ENCODE results near the gene VPS13D.
"Not testable (repeated sequence)": the region's sequence is repeated elsewhere in the genome, so short reads cannot be mapped to it uniquely, and the experiment has no call there.

Gene VPS13D

GRCh38 chr1:12380326-12381249 lies 150.8 kb downstream of the VPS13D start:
- no peak for DNase-seq

- no peak for DNase-seq
These were observed 153.2 kb downstream of the VPS13D start for GRCh38 chr1:12383001-12383400.

DNA sequence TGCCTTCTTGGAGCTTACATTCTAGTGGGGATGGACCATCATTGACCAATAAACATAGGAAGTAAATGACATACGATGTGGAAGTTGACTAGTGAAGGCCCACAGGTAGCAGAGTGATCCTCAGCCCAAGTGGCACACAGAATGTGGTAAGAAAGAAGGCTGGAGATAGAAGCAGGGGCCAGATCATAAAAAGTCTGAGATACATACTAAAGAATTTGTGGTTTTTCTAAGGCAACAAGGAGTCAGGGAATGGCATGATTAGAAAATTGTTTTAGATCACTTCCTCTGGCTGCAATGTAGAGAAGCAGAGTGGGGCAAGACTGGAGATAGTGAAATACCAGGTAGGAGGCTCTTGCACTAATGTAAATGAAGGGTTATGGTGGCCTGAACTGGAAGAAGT lies 154.0 kb downstream of the VPS13D start:
- no peak for DNase-seq

- DNase-seq: no peak
These were observed 155.1 kb downstream of the VPS13D start for GRCh38 chr1:12384836-12385456.

GRCh38 chr1:12386130-12386529 lies 156.3 kb downstream of the VPS13D start:
- peak; percentile 36 for DNase-seq

- no peak for DNase-seq
These were observed 157.8 kb downstream of the VPS13D start for GRCh38 chr1:12387641-12388040.

DNA sequence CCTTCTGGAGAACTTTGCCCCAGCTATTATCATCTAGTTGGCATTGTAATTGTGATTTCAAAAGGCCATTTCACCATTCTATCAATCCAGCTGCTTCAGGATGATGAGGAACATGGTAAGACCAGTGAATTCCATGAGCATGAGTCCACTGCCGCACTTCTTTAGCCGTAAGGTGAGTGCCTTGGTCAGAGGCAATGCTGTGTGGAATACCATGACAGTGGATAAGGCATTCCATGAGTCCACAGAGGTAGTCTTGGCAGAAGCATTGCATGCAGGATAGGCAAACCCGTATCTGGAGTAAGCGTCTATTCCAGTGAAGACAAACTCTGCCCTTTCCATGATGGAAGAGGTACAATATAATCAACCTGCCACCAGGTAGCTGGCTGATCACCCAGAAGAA lies 160.5 kb downstream of the VPS13D start:
- DNase-seq: not testable (repeated sequence)

DNA sequence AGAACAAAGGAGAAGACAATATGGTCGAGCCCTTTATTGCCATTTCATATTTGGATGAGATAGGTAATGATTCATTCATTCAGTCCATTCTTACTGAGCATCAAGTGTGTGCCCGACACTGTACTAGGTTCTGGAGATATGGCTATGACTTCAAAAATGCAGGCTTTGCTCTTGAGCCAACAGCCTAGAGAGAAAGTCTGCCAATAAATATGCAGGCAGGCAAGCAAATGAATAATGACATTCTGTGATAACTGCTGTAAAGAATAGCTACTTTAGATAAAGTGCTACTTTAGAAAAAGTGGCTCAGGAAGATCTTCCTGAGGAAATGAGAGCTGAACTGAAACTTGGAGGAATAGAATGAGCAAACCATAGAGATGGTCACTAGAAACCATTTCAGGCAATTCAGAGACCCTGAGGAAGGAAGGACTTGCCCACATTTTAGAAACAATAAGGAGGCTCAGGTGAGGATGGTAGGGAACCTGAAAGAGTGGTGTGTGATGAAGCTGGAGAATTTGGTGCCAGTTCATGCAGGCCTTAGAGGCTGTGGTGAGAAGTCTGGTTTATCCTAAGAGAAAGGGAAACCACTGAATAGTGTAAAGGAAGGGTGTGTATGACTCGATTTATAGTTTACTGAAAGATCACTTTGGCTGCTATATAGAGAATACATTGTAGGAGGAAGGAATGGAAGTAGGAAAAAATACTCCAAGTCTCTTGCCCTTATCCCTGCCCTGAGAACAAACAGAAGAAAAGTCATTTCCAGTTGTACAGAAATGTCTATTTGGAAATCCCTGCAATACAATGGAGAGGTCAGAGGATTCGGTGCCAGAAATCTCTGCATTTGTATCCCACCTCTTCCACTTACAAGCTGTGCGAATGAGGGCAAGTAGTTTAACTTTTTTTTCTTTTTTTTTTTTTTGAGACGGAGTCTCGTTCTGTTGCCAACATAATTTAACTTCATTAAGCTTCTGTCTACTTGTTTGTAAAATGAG lies 167.9 kb downstream of the VPS13D start:
- DNase-seq: no peak

GRCh38 chr1:12398479-12398878 lies 168.6 kb downstream of the VPS13D start:
- no peak for DNase-seq

GRCh38 chr1:12400027-12400693 lies 170.3 kb downstream of the VPS13D start:
- no peak for DNase-seq

GRCh38 chr1:12402159-12402673 lies 172.4 kb downstream of the VPS13D start:
- no peak for DNase-seq

- DNase-seq: no peak
These were observed 173.0 kb downstream of the VPS13D start for GRCh38 chr1:12402842-12403241.

GRCh38 chr1:12404918-12405317 lies 175.1 kb downstream of the VPS13D start:
- DNase-seq: no peak

DNA sequence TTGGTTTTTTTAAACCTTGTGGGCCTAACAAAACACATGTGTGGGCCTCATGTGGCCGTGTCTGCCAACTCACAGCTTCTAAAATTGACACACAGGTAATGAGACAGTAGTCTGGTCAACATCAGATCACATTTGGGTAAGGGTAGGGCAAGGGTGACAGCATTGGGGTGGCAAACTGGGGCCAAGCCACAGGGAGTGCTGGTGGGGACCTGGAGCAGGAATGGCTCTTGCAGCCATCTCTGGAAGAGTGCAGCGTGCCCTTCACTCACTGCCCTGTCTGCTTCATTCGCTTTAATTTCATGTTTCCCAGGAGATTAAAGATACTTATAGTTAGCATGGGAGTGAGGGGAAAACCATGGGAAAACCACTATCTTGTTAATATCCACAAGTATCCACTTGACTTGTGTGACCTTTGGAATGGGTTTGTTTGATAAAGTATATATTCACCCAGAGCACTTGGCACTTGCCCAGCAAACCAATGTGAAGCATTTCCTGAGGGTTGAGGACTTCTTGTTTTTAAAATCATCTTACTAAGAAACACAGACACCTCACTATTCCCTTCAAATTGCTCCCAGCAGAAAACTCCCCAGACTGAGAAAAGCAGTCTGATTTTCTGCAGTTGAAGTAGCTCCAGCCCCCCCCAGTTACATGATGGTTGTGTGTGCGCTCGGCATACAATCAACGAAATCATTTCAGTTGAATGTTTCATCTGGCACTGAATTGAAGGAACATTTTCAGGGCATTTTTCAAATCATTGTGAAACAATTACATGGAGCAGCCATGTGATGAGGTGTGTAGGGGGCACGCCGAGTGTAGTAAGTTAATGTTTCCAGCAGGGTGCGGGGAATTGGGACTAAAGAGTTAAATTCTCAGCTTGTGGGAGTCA lies 175.7 kb downstream of the VPS13D start:
- DNase-seq: no peak

DNA sequence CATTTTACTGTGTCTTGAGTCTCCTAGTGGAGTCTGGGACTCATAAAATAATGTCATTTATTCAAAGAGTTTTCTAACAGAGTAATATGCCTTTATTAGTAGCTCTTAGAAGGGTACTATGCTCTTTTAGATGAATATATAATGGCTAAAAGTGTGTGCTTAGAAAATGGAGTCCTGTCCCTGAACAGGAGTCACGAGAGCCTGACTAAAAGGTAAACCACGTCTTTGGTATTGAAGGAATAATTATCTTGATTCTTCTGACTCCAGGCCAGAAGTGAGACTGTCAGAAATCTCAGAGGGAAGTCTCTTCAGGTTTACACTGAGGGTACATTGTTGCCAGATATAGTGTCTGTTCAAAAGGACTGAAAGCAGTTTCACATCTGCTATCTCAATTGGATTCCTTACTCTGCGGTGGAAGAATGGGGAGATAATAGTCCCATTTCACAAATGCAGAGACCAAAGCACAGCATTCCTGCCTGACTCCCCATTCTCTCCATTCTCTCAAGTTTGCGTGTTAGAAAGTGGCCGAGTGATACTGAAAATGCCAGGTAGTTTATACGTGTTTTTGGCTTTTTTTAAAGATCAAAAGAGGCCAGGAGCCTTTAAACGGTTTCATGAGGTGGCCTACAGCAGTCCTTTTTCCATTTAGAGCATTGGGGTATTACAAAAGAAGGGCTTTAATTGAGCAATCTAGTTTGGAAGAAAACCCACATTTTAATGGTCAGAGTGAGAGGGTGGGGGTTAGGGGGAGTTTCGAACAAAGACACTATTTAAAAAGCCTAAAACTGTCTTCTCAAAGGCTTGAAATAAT lies 176.6 kb downstream of the VPS13D start:
- no peak for DNase-seq

GRCh38 chr1:12407050-12407961 lies 177.5 kb downstream of the VPS13D start:
- DNase-seq: no peak

GRCh38 chr1:12407962-12408454 lies 178.2 kb downstream of the VPS13D start:
- DNase-seq: no peak

- no peak for DNase-seq
These were observed 178.8 kb downstream of the VPS13D start for GRCh38 chr1:12408662-12409061.

- no peak for DNase-seq
These were observed 179.9 kb downstream of the VPS13D start for GRCh38 chr1:12409681-12410080.
